ENCODE results near the gene MAST4. TPM values are rescaled to one million over a fixed set of nuclear protein-coding genes. Genes with fewer than 3 reads are reported as not detected.

The MAST4 gene
- total and polyA plus RNA-seq, 2 of the 8 experiments (the other 6 are each of a cell fraction or from before 2014, with no cell fraction given): 1.5 to 2.6 TPM

DNA sequence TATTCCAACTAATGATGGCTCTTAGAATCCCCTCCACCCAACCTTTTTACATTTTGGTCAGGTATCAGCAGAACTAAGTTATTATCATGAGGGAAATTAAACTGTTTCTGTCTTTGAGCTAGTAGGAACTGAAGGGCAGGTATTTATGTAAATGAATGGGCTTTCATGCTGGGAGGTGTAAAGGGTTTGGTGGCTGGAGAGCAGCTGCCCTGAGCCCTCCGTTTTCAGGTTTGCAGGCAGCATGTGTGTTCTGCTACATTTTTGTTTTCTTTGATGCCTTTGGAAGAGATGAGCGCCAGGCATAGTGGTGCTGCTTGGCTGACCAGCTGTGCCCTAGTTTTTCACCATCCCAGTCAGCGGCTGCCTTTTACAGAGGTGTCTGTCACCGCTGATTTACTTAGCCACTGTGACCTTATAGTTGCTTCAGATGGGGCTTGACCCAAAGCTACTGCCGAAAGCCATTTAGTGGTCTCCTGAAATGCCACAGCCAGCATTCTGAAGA, 231.9 kb downstream of the MAST4 start:
- H3K4me2 ChIP-seq (ENCODE audit: insufficient read depth in 1 of 2, low read depth in 2 of 2, low read length in 2 of 2): peak overlapping the region; percentile 84 to 91
- no peak overlapping the region for H4K91ac ChIP-seq (replicated peaks; ENCODE audit: insufficient read length, low read length)
- H2BK120ac ChIP-seq (replicated peaks; ENCODE audit: low read depth, low read length): no peak overlapping the region
- peak overlapping the region; percentile 28 to 55 (median 40); a peak in 7 of 8 replicates for H3K4me3 ChIP-seq (ENCODE audit: extremely low read depth in 1 of 4, insufficient read depth in 2 of 4, low read depth in 3 of 4, low read length in 4 of 4)
- H3K4ac ChIP-seq (replicated peaks; ENCODE audit: insufficient read length, low read depth, low read length): no peak overlapping the region
- peaks cover 3 to 17% (median 9%) of the 10 kb centered on the region in 4 experiments; a peak in 6 of 7 replicates for H3K4me1 ChIP-seq (replicated peaks in 1 of 4; ENCODE audit: control insufficient read depth in 3 of 4, insufficient read depth in 4 of 4, low read length in 3 of 4)
- H3K14ac ChIP-seq (ENCODE audit: insufficient read length): no peak overlapping the region
- no peak overlapping the region for H3K56ac ChIP-seq (replicated peaks; ENCODE audit: insufficient read length, low read depth, low read length)
- no peak overlapping the region for H4K5ac ChIP-seq (ENCODE audit: insufficient read length, low read depth, low read length)
- ChIA-PET CTCF (ENCODE audit: partially characterized antibody) (interaction anchor here (1.0 to 2.9 kb wide), 5 partner anchors 12 to 37 kb away, joined by 3 to 16 read pairs (median 4); no protein-coding TSS in a partner anchor), POLR2A (ENCODE audit: partially characterized antibody) (interaction anchor here (1.2 to 2.0 kb wide), 2 partner anchors 9 to 13 kb away, joined by 4 to 7 read pairs; no protein-coding TSS in a partner anchor)
- 10% methylated on average over 5 of the region's 5 CpGs; no CpG with 5 or more reads in 1 of the 2 experiments for WGBS, 2 experiments (ENCODE audit: extremely low coverage in 1 of 2, insufficient coverage in 1 of 2, insufficient read length in 1 of 2, insufficient replicate concordance in 2 of 2, low coverage in 1 of 2, low lambda C conversion rate in 2 of 2, missing lambda C conversion rate in 1 of 2)
- no peak overlapping the region for H2AK5ac ChIP-seq (ENCODE audit: low read depth, low read length)
- H3K23ac ChIP-seq (ENCODE audit: insufficient read length): no peak overlapping the region
- no peaks in the 10 kb centered on the region for H4K20me1 ChIP-seq (replicated peaks in 1 of 2; ENCODE audit: control insufficient read depth in 1 of 2, insufficient read depth in 2 of 2, low read length in 2 of 2)
- no peaks in the 10 kb centered on the region for H3K9me3 ChIP-seq (ENCODE audit: insufficient read depth in 2 of 2, low read depth in 1 of 2, low read length in 1 of 2)
- peak in 1 of 2 experiments; percentile 49 for DNase-seq (ENCODE audit: low read depth in 1 of 2, low spot score in 2 of 2)
- no peaks in the 10 kb centered on the region for H3K79me1 ChIP-seq (ENCODE audit: low read depth, low read length)
- no peak overlapping the region for H3K18ac ChIP-seq (ENCODE audit: extremely low read depth, low read length)
- no peaks in the 10 kb centered on the region for H3K27me3 ChIP-seq (replicated peaks in 1 of 4; ENCODE audit: control insufficient read depth in 3 of 4, extremely low read depth in 1 of 4, insufficient read depth in 3 of 4, low read length in 3 of 4)
- no peak overlapping the region for H2BK20ac ChIP-seq (ENCODE audit: low read length)
- H2BK12ac ChIP-seq (ENCODE audit: low read depth, low read length): peak overlapping the region; percentile 32; the same call in 1 of the 2 replicates
- peak overlapping the region; percentile 27; the same call in 1 of the 2 replicates for H2AFZ ChIP-seq (ENCODE audit: low read length)
- peak; percentile 78 for TF ChIP-seq TEAD4 (IDR thresholded peaks at IDR 0.05; ENCODE audit: low read depth, low read length)
- no peak for TF ChIP-seq GABPA (IDR thresholded peaks at IDR 0.05; ENCODE audit: borderline replicate concordance, insufficient read depth, low read length)
- TF ChIP-seq, protein P1, sequence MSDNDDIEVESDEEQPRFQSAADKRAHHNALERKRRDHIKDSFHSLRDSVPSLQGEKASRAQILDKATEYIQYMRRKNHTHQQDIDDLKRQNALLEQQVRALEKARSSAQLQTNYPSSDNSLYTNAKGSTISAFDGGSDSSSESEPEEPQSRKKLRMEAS (IDR thresholded peaks at IDR 0.05): 0 out of 2 replicates have a peak, but pooled peaks have one; percentile 25
- TF ChIP-seq, protein P2, sequence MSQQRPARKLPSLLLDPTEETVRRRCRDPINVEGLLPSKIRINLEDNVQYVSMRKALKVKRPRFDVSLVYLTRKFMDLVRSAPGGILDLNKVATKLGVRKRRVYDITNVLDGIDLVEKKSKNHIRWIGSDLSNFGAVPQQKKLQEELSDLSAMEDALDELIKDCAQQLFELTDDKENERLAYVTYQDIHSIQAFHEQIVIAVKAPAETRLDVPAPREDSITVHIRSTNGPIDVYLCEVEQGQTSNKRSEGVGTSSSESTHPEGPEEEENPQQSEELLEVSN (IDR thresholded peaks at IDR 0.05): peak; percentile 36; the same call in 1 of the 2 replicates
- no peak overlapping the region for H3K27ac ChIP-seq (ENCODE audit: low read depth, low read length)
- no peak overlapping the region for H2BK5ac ChIP-seq (ENCODE audit: low read depth, low read length)
- H3K36me3 ChIP-seq (ENCODE audit: control insufficient read depth in 2 of 4, insufficient read depth in 4 of 4, low read length in 3 of 4): no peaks in the 10 kb centered on the region
- peaks cover 11% of the 10 kb centered on the region for H3K23me2 ChIP-seq (ENCODE audit: low read depth, low read length)
- no peak overlapping the region for H2BK15ac ChIP-seq (ENCODE audit: low read length)
- no peak overlapping the region for H3K9ac ChIP-seq (replicated peaks in 1 of 4; ENCODE audit: extremely low read depth in 1 of 4, low read depth in 3 of 4, low read length in 3 of 4)
- H3K79me2 ChIP-seq (ENCODE audit: control insufficient read depth in 1 of 2, insufficient read depth in 2 of 2, low read length in 2 of 2): no peaks in the 10 kb centered on the region
- peak; percentile 66 for FAIRE-seq
- H4K8ac ChIP-seq (ENCODE audit: extremely low read depth, insufficient read depth, low read length): no peak overlapping the region

All from H1 (cell line).